Measurements from ENCODE around the gene IL12RB2.

- TF ChIP-seq, protein P1, sequence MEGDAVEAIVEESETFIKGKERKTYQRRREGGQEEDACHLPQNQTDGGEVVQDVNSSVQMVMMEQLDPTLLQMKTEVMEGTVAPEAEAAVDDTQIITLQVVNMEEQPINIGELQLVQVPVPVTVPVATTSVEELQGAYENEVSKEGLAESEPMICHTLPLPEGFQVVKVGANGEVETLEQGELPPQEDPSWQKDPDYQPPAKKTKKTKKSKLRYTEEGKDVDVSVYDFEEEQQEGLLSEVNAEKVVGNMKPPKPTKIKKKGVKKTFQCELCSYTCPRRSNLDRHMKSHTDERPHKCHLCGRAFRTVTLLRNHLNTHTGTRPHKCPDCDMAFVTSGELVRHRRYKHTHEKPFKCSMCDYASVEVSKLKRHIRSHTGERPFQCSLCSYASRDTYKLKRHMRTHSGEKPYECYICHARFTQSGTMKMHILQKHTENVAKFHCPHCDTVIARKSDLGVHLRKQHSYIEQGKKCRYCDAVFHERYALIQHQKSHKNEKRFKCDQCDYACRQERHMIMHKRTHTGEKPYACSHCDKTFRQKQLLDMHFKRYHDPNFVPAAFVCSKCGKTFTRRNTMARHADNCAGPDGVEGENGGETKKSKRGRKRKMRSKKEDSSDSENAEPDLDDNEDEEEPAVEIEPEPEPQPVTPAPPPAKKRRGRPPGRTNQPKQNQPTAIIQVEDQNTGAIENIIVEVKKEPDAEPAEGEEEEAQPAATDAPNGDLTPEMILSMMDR (IDR thresholded peaks at IDR 0.05), result peak; percentile 32 to 66 (median 55)
- no peak for TF ChIP-seq POLR2A (IDR thresholded peaks at IDR 0.05)
These were observed 40.2 kb downstream of the IL12RB2 start for GRCh38 chr1:67347688-67348472.

Measured in uterus (tissue), 2 donors.